HepG2 (cell line): ENCODE results near the gene ZNF574. TPM values are rescaled to one million over a fixed set of nuclear protein-coding genes. Genes with fewer than 3 reads are reported as not detected.

ENCODE experiments used
- FOXK1 ChIP-seq: sonication (generic); formaldehyde crosslinking; IDR thresholded peaks from 2 replicates; pipeline ENCODE4 v1.4.0; 2020; ENCODE audit warnings: low read depth, missing genetic modification reagents, borderline replicate concordance
- NR0B2 ChIP-seq: sonication (generic); formaldehyde crosslinking; IDR thresholded peaks from 2 replicates; pipeline ENCODE4 v1.4.0; 2020; ENCODE audit warnings: mild to moderate bottlenecking, missing genetic modification reagents
- RAD21 ChIP-seq: fragments of 450-650 bp; formaldehyde crosslinking; IDR thresholded peaks from 2 replicates; pipeline ENCODE4 v1.5.0; 2020; ENCODE audit warnings: mild to moderate bottlenecking
- STAG1 ChIP-seq: sonication (generic); formaldehyde crosslinking; IDR thresholded peaks from 2 replicates; pipeline ENCODE4 v1.4.0; 2020; ENCODE audit warnings: missing genetic modification reagents
- TOE1 ChIP-seq: sonication (generic); formaldehyde crosslinking; IDR thresholded peaks from 2 replicates; pipeline ENCODE4 v1.4.0; 2020; ENCODE audit warnings: mild to moderate bottlenecking, missing genetic modification reagents
- ZNF142 ChIP-seq: sonication (generic); formaldehyde crosslinking; IDR thresholded peaks from 2 replicates; pipeline ENCODE4 v1.4.0; 2020; ENCODE audit warnings: missing genetic modification reagents
- polyA plus RNA-seq, 8 experiments: library from polyadenylated mRNA; depleted of rRNA in 3 of 8; stranded (reverse) in 7 of 8; unstranded in 1 of 8; fragments of >200 nt; fragmentation: Illumina TruSeq in 4 of 8; extraction: Trizol in 4 of 8; gene quantifications; 2 replicates each; pipeline versions ENCODE4 v1.2.1 to v1.2.3, GENCODE V29; 2011 to 2016; ENCODE audit warnings: low read depth in 4 of 8, missing spikeins in 1 of 8, mixed read lengths in 1 of 8; ENCODE audit not compliant: insufficient read depth in 1 of 8
- total RNA-seq, 5 experiments: library from RNA; depleted of rRNA; stranded (reverse); fragments of >200 nt; fragmentation: Illumina TruSeq; extraction: Trizol; gene quantifications; 2 replicates each; pipeline ENCODE4 v1.2.3, GENCODE V29; 2016; ENCODE audit warnings: low read depth in 1 of 5
- TF ChIP-seq, protein P1 (sequence below): sonication (generic); formaldehyde crosslinking; IDR thresholded peaks from 2 replicates; pipeline ENCODE4 v1.5.0; 2020; ENCODE audit warnings: mild to moderate bottlenecking, missing genetic modification reagents

The ZNF574 gene
- total and polyA plus RNA-seq, 2 of the 13 experiments (the other 11 are each of a cell fraction or from before 2014, with no cell fraction given), result 7.7 to 7.9 TPM

DNA sequence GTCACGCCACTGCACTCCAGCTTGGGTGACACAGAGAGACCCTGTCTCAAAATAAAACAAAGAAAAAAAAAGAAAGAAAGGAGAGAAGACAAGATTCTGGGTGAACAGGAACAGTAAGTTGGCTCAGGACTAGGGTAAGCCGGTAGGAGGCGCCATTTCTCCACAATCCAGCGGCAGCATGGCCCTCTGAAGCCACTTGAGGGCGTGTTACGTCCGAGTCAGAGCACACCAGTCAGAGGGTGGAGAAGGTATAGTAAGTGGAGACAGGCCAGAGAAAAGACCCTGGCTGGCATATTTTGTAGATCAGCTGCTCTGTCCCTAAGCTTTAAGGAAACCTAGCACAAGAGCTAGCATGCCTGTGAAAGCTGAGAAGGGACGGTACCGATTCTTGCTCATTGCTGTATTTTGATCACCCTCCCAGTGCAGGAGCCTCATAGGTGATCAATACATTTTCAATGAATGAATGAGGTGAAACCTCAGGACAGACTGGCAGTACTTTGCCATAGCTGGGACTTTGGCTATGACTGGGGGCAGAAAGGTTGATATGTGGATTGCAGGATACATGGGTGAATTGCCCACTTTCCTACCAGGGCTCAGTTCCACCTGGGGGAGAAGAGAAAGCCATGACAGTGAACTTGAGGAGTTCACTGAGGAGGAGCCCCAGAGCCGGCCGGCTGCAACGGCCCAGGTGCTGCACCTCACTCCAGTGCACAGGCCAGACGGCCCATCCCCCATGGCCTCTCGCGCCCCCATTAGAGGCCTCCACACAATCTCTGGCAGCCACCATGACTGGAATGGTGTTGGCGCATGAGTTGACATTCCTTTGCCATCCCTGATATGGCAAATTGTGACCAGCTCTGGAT, 32.8 kb downstream of the ZNF574 start (continued):
- no peak for TF ChIP-seq ZNF142 (CRISPR knock-in tag)
- TF ChIP-seq NR0B2 (CRISPR knock-in tag), result no peak
- TF ChIP-seq STAG1 (CRISPR knock-in tag), result peak; percentile 94
- no peak for TF ChIP-seq FOXK1 (CRISPR knock-in tag)
- peak; percentile 88 for TF ChIP-seq RAD21 (CRISPR knock-in tag)
- no peak for TF ChIP-seq TOE1
- TF ChIP-seq, protein P1, sequence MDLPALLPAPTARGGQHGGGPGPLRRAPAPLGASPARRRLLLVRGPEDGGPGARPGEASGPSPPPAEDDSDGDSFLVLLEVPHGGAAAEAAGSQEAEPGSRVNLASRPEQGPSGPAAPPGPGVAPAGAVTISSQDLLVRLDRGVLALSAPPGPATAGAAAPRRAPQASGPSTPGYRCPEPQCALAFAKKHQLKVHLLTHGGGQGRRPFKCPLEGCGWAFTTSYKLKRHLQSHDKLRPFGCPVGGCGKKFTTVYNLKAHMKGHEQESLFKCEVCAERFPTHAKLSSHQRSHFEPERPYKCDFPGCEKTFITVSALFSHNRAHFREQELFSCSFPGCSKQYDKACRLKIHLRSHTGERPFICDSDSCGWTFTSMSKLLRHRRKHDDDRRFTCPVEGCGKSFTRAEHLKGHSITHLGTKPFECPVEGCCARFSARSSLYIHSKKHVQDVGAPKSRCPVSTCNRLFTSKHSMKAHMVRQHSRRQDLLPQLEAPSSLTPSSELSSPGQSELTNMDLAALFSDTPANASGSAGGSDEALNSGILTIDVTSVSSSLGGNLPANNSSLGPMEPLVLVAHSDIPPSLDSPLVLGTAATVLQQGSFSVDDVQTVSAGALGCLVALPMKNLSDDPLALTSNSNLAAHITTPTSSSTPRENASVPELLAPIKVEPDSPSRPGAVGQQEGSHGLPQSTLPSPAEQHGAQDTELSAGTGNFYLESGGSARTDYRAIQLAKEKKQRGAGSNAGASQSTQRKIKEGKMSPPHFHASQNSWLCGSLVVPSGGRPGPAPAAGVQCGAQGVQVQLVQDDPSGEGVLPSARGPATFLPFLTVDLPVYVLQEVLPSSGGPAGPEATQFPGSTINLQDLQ, result 0 out of 2 replicates have a peak, but pooled peaks have one; percentile 33
